ENCODE measurements around the gene ADCY1.

- no peak for TF ChIP-seq CTCF (conservative IDR thresholded peaks at IDR 0.05 in 1 of 2, IDR thresholded peaks at IDR 0.05 in 1 of 2; ENCODE audit: extremely low read depth in 1 of 2, insufficient read depth in 1 of 2, low read depth in 1 of 2, low read length in 2 of 2)
- no peak for TF ChIP-seq EZH2 (IDR thresholded peaks at IDR 0.05; ENCODE audit: borderline replicate concordance, low read length)
Measured at GRCh38 chr7:45574669-45575500, 717 bp downstream of the ADCY1 start.
